HG03457 (cell line): ENCODE data around the gene SLC9C2.
"Not testable (repeated sequence)": the region's sequence is repeated elsewhere in the genome, so short reads cannot be mapped to it uniquely, and the experiment has no call there.

Experiments
- ATAC-seq: cut with Tn5 transposase; IDR thresholded peaks from one replicate; pipeline ENCODE4 v1.9.1; 2021; ENCODE audit warnings: moderate number of reproducible peaks; ENCODE audit not compliant: unreplicated experiment

The SLC9C2 gene

DNA sequence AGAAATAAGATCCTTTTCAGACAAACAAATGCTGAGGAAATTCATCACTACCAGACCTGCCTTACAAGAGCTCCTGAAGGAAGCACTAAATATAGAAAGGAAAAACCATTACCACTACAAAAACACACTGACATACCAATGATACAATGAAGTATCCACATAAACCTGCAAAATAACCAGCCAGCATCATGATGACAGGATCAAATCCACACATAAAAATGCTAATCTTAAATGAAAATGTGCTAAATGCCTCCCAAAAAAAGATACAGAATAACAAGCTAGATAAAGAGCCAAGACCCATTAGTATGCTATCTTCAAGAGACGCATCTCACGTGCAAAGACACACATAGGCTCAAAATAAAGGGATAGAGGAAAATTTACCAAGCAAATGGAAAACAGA, 140.2 kb downstream of the SLC9C2 start:
- ATAC-seq = not testable (repeated sequence)

DNA sequence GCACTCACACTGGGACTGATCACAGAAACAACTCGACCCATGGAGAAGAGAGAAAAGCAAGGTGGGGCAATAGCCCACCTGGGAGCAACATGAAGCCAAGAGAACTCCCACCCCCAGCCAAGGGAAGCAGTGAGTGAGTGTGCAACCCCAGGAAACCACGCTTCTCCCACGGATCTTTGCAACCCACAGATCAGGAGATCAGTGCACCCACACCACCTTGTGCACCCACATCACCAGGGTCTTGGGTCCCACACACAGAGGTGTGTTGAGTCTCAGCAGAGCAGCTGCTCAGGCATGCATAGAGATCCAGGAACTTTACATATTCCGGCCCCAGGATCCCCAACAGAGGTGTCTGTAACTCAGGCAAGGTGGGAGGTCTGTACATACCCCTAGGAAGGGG, 143.0 kb downstream of the SLC9C2 start:
- no peak for ATAC-seq

- ATAC-seq = no peak
These were observed 147.8 kb downstream of the SLC9C2 start for GRCh38 chr1:173454966-173455524.

DNA sequence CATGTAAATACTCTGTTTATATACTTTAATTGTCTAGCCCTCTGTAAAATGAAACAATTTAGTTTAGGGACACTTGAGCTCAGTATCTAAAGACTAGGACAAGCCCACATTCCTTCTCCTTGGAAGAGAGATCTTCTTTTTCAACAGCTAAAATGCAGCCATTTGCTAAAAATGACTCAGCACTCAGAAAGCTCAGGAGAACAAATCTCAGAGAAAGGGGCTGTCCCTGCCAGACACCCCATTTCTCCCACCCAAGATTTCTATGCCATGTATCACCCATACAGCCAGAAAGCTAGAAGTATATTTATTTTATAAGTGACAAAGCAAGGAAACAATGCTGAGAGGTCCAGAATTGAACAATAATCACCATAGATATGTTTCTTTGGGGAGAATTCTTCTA, 148.9 kb downstream of the SLC9C2 start:
- no peak for ATAC-seq

- no peak for ATAC-seq
These were observed 150.9 kb downstream of the SLC9C2 start for GRCh38 chr1:173451981-173452380.
